Progenitor cell of endocrine pancreas (in vitro differentiated cells): ENCODE data around the gene NOS1AP. TPM values are rescaled to one million over a fixed set of nuclear protein-coding genes. Genes with fewer than 3 reads are reported as not detected.

Source experiments
- DNase-seq: peaks from one replicate; pipeline ENCODE4 v3.0.0; 2021; ENCODE audit warnings: low spot score; ENCODE audit not compliant: unreplicated experiment
- H3K27ac Mint-ChIP-seq: 2 replicates; pipeline ENCODE4 v1.8.0; 2021; ENCODE audit warnings: mild to moderate bottlenecking, moderate library complexity, mixed read lengths
- H3K27me3 Mint-ChIP-seq: 2 replicates; pipeline ENCODE4 v1.8.0; 2021; ENCODE audit warnings: mixed read lengths
- H3K36me3 Mint-ChIP-seq: 2 replicates; pipeline ENCODE4 v1.8.0; 2022; ENCODE audit warnings: mixed read lengths; ENCODE audit not compliant: insufficient read depth
- H3K4me1 Mint-ChIP-seq: 2 replicates; pipeline ENCODE4 v1.8.0; 2021; ENCODE audit warnings: low read depth, mixed read lengths
- H3K4me3 Mint-ChIP-seq: 2 replicates; pipeline ENCODE4 v1.8.0; 2021; ENCODE audit warnings: low read depth, mild to moderate bottlenecking, moderate library complexity, mixed read lengths
- H3K9me3 Mint-ChIP-seq: 2 replicates; pipeline ENCODE4 v1.8.0; 2021; ENCODE audit warnings: low read depth, mixed read lengths
- total RNA-seq: library from RNA; stranded (reverse); gene quantifications from 2 replicates; pipeline ENCODE4 v1.2.1, GENCODE V29; 2021
- TF ChIP-seq, protein P1 (sequence below): fragments of 200-600 bp; sonication (generic); IDR thresholded peaks from one replicate; pipeline ENCODE4 v1.5.0; 2021; ENCODE audit warnings: antibody characterized with exemption, mild to moderate bottlenecking; ENCODE audit not compliant: unreplicated experiment

The NOS1AP gene
- total RNA-seq, 1 donor from 2014 or later = 5.6 TPM

DNA sequence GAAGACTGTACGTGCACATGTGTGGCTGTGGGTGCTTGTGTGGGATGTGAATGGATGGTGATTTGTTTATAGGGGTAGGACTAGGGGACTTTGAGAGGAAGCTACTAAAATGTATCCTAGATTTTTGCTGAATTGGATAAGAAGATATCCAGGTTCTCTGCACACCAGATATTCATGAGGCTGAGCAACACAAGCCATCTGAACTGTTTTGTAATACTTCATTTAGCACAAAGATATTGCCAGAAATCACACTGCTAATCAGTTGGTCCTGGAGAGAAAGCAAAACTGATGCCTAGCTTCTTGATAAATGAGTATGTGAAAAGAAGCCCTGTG, 135.3 kb downstream of the NOS1AP start:
- no peak for DNase-seq
- peaks cover 18% of the 10 kb centered on the region for H3K4me1 Mint-ChIP-seq
- no peak overlapping the region for H3K27ac Mint-ChIP-seq
- TF ChIP-seq, protein P1, sequence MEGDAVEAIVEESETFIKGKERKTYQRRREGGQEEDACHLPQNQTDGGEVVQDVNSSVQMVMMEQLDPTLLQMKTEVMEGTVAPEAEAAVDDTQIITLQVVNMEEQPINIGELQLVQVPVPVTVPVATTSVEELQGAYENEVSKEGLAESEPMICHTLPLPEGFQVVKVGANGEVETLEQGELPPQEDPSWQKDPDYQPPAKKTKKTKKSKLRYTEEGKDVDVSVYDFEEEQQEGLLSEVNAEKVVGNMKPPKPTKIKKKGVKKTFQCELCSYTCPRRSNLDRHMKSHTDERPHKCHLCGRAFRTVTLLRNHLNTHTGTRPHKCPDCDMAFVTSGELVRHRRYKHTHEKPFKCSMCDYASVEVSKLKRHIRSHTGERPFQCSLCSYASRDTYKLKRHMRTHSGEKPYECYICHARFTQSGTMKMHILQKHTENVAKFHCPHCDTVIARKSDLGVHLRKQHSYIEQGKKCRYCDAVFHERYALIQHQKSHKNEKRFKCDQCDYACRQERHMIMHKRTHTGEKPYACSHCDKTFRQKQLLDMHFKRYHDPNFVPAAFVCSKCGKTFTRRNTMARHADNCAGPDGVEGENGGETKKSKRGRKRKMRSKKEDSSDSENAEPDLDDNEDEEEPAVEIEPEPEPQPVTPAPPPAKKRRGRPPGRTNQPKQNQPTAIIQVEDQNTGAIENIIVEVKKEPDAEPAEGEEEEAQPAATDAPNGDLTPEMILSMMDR = no peak
- no peaks in the 10 kb centered on the region for H3K27me3 Mint-ChIP-seq
- no peaks in the 10 kb centered on the region for H3K9me3 Mint-ChIP-seq
- H3K36me3 Mint-ChIP-seq = no peaks in the 10 kb centered on the region
- no peak overlapping the region for H3K4me3 Mint-ChIP-seq

DNA sequence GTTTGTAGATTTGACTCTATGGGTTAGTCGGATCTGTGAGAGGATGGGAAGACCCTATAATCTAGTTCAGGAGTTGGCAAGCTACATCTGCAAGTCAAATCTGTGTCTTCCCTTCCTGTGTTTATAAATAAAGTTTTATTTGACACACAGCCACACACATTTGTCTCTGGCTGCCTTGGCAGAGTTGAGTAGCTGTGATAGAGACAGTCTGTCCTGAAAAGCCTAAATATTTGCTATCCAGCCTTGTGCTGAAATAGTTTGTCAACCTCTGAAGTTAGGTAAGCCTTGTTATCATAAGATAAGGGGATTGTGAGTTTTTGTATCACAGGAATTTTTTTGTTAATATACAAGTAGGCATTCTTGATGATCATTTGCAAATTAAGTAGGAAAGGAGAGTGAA, 136.8 kb downstream of the NOS1AP start:
- Mint-ChIP-seq H3K27ac (no peak overlapping the region), H3K4me3 (no peak overlapping the region), H3K36me3 (no peaks in the 10 kb centered on the region), H3K4me1 (peaks cover 18% of the 10 kb centered on the region), H3K9me3 (no peaks in the 10 kb centered on the region), H3K27me3 (no peaks in the 10 kb centered on the region)
- TF ChIP-seq, protein P1 = no peak
- no peak for DNase-seq

DNA sequence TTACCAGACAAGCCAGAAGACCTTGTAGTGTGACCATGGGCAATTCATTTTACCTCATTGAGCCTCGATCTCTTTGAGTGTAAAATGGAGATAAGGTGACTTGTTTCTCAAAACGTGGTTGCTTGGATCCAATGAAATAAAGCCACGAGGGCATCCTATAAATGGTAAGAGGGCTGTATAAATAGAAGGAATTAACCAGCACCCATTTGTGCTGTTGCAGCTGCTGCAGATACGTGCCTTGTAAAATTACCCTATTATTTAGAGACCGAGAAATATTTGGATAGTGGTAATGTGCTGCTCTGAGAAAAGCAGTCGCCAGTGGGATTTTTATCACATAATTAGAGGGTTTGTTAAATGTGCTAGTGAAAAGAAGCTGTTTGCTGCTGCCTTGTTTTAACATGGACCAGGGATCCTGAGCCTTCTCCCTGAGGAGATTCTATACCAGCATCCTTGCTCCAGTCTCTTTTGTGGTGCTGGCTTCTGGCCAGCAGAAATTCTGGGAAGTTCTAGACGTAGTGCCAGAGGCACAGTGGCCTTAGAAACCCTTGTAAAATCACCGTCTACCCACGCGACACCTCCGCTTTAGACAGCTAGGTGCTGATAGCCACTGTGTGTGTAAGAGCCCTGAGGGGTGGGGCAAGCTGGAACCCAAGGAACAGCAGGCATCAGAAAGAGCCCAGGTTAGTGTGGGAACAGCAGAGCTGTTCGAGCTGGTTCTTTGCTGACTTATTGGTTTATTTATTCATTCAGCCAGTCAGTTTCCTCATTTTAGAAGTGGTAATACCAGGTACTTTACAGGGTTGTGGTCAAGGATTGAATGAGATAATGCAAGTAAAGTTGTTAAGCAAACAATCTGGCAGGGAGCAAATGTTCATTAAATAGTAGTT, 137.5 kb downstream of the NOS1AP start:
- H3K27ac Mint-ChIP-seq = no peak overlapping the region
- H3K4me1 Mint-ChIP-seq = peaks cover 21% of the 10 kb centered on the region
- no peaks in the 10 kb centered on the region for H3K9me3 Mint-ChIP-seq
- H3K36me3 Mint-ChIP-seq = no peaks in the 10 kb centered on the region
- H3K4me3 Mint-ChIP-seq = no peak overlapping the region
- TF ChIP-seq, protein P1 = no peak
- peaks cover 4% of the 10 kb centered on the region for H3K27me3 Mint-ChIP-seq
- DNase-seq = no peak

DNA sequence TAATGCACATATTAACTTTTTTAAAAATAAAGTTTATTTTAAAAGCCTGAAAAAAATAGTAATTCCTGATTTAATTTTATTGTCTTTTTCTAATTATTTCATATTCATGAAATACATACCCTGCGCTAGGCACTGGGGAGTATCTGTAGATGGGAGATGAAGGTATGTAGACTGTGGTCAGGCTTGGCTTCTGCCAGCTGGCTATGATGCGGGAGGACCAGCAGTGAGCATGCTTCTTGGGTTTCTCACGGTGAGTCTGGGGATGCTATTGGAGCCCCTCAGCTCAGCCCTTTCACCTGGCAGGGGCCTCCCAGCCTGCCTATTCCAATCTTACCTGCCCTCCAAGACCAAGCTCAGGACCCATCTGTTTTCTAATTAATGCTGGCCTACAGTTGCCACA, 138.4 kb downstream of the NOS1AP start:
- TF ChIP-seq, protein P1 = no peak
- Mint-ChIP-seq H3K27ac (no peak overlapping the region), H3K36me3 (no peaks in the 10 kb centered on the region), H3K27me3 (peaks cover 4% of the 10 kb centered on the region), H3K4me3 (no peak overlapping the region), H3K9me3 (no peaks in the 10 kb centered on the region), H3K4me1 (peaks cover 21% of the 10 kb centered on the region)
- no peak for DNase-seq

DNA sequence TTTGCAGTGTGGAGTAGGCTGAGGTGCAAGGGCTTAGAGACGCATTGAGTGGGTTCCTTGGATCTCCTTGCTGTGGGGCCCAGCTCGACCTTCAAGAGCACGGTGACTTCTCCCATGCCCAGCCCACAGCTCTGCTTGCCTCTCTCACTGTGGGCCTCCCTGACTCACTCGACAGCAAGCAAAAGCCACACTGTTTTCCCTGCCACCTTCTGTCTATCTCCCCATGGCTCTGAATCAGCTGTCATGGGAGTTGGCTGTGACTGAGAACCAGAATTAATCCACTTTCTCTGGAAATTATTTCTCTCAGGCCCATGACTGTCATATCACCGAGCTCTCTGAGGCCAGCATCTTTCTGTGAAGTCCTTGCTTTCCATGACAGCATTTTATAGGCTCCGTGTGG, 140.7 kb downstream of the NOS1AP start:
- H3K36me3 Mint-ChIP-seq = no peaks in the 10 kb centered on the region
- no peak overlapping the region for H3K4me3 Mint-ChIP-seq
- no peak for DNase-seq
- H3K9me3 Mint-ChIP-seq = no peaks in the 10 kb centered on the region
- peaks cover 4% of the 10 kb centered on the region for H3K27me3 Mint-ChIP-seq
- peaks cover 18% of the 10 kb centered on the region for H3K4me1 Mint-ChIP-seq
- no peak overlapping the region for H3K27ac Mint-ChIP-seq
- TF ChIP-seq, protein P1 = no peak
